ENCODE data around the gene B4GALT6. TPM values are rescaled to one million over a fixed set of nuclear protein-coding genes. Genes with fewer than 3 reads are reported as not detected.

The B4GALT6 gene
- total and polyA plus RNA-seq, 2 donors (not counting 1 experiment from before 2014, with no cell fraction given) = 1.7 TPM; not detected in 1

GRCh38 chr18:31707815-31708214, 23.4 kb upstream of the B4GALT6 start:
- ATAC-seq (ENCODE audit: low read depth) (no peak), DNase-seq (no peak)
- no peak overlapping the region for H3K4me3 ChIP-seq (ENCODE audit: control extremely low read depth in 1 of 5, extremely low read depth in 1 of 5, insufficient read depth in 1 of 5, low read depth in 2 of 5, low read length in 4 of 5)
- Mint-ChIP-seq H3K27me3 (peaks cover 3% of the 10 kb centered on the region), H3K9me3 (ENCODE audit: insufficient read depth) (no peaks in the 10 kb centered on the region), H3K4me3 (no peak overlapping the region), H3K4me1 (no peaks in the 10 kb centered on the region), H3K27ac (no peak overlapping the region)
- H3K27ac ChIP-seq (ENCODE audit: low read length in 2 of 2) = no peak overlapping the region
- intact Hi-C loops (cut with micrococcal nuclease) = no loop called here
- no peaks in the 10 kb centered on the region for H3K79me2 ChIP-seq (ENCODE audit: control insufficient read depth, insufficient read depth, low read length)
- TF ChIP-seq CTCF (IDR thresholded peaks at IDR 0.05) = no peak
- TF ChIP-seq EZH2 (IDR thresholded peaks at IDR 0.05; ENCODE audit: borderline replicate concordance, insufficient read depth, low read depth, low read length, poor library complexity, severe bottlenecking) = no peak
- H4K20me1 ChIP-seq (ENCODE audit: control insufficient read depth, insufficient read depth, low read length, poor library complexity, severe bottlenecking) = no peaks in the 10 kb centered on the region
- POLR2A ChIA-PET = no interaction called here
- CTCF ChIA-PET = interaction anchor here (1.4 kb wide), 1 partner anchor 15 kb away, joined by 3 read pairs; no protein-coding TSS in a partner anchor
- no peaks in the 10 kb centered on the region for H3K27me3 ChIP-seq (replicated peaks in 1 of 4; ENCODE audit: control extremely low read depth in 1 of 4, control insufficient read depth in 3 of 4, insufficient read depth in 4 of 4, low read length in 3 of 4)
- H2AFZ ChIP-seq (ENCODE audit: insufficient read depth, low read depth, low read length, poor library complexity, severe bottlenecking) = no peak overlapping the region
- H3K4me2 ChIP-seq (replicated peaks; ENCODE audit: low read depth, low read length, poor library complexity, severe bottlenecking) = no peak overlapping the region
- no peak overlapping the region for H3K9ac ChIP-seq (ENCODE audit: low read length)
- no peaks in the 10 kb centered on the region for H3K36me3 ChIP-seq (replicated peaks in 1 of 2; ENCODE audit: control extremely low read depth in 1 of 2, control insufficient read depth in 1 of 2, extremely low read depth in 1 of 2, insufficient read depth in 2 of 2, low read length in 1 of 2)
- no peaks in the 10 kb centered on the region for H3K9me3 ChIP-seq (ENCODE audit: control extremely low read depth in 1 of 3, control insufficient read depth in 2 of 3, insufficient read depth in 1 of 3, low read length in 2 of 3)
- H3K4me1 ChIP-seq (ENCODE audit: control insufficient read depth in 2 of 2, insufficient read depth in 2 of 2, low read length in 2 of 2) = no peaks in the 10 kb centered on the region

GRCh38 chr18:31702449-31702848, 18.1 kb upstream of the B4GALT6 start:
- ChIA-PET POLR2A (no interaction called here), CTCF (no interaction called here)
- no peaks in the 10 kb centered on the region for H3K79me2 ChIP-seq (ENCODE audit: control insufficient read depth, insufficient read depth, low read length)
- Mint-ChIP-seq H3K27me3 (peaks cover 3% of the 10 kb centered on the region), H3K4me1 (no peaks in the 10 kb centered on the region), H3K27ac (no peak overlapping the region), H3K4me3 (no peak overlapping the region), H3K9me3 (ENCODE audit: insufficient read depth) (no peaks in the 10 kb centered on the region)
- H3K9me3 ChIP-seq (ENCODE audit: control extremely low read depth in 1 of 3, control insufficient read depth in 2 of 3, insufficient read depth in 1 of 3, low read length in 2 of 3) = no peaks in the 10 kb centered on the region
- no peaks in the 10 kb centered on the region for H3K27me3 ChIP-seq (replicated peaks in 1 of 4; ENCODE audit: control extremely low read depth in 1 of 4, control insufficient read depth in 3 of 4, insufficient read depth in 4 of 4, low read length in 3 of 4)
- no peaks in the 10 kb centered on the region for H3K36me3 ChIP-seq (replicated peaks in 1 of 2; ENCODE audit: control extremely low read depth in 1 of 2, control insufficient read depth in 1 of 2, extremely low read depth in 1 of 2, insufficient read depth in 2 of 2, low read length in 1 of 2)
- intact Hi-C loops (cut with micrococcal nuclease) = no loop called here
- no peak overlapping the region for H3K4me2 ChIP-seq (replicated peaks; ENCODE audit: low read depth, low read length, poor library complexity, severe bottlenecking)
- no peak overlapping the region for H3K27ac ChIP-seq (ENCODE audit: low read length in 2 of 2)
- no CpG with 5 or more reads among the region's 3 CpGs for WGBS (ENCODE audit: insufficient coverage)
- ATAC-seq (ENCODE audit: low read depth) (no peak), DNase-seq (no peak)
- no peak overlapping the region for H2AFZ ChIP-seq (ENCODE audit: insufficient read depth, low read depth, low read length, poor library complexity, severe bottlenecking)
- H4K20me1 ChIP-seq (ENCODE audit: control insufficient read depth, insufficient read depth, low read length, poor library complexity, severe bottlenecking) = no peaks in the 10 kb centered on the region
- H3K9ac ChIP-seq (ENCODE audit: low read length) = no peak overlapping the region
- no peak overlapping the region for H3K4me3 ChIP-seq (ENCODE audit: control extremely low read depth in 1 of 5, extremely low read depth in 1 of 5, insufficient read depth in 1 of 5, low read depth in 2 of 5, low read length in 4 of 5)
- TF ChIP-seq CTCF (IDR thresholded peaks at IDR 0.05) = no peak
- TF ChIP-seq EZH2 (IDR thresholded peaks at IDR 0.05; ENCODE audit: borderline replicate concordance, insufficient read depth, low read depth, low read length, poor library complexity, severe bottlenecking) = no peak
- H3K4me1 ChIP-seq (ENCODE audit: control insufficient read depth in 2 of 2, insufficient read depth in 2 of 2, low read length in 2 of 2) = no peaks in the 10 kb centered on the region
